HCT116 (cell line): ENCODE measurements around the gene SEZ6. TPM values are rescaled to one million over a fixed set of nuclear protein-coding genes. Genes with fewer than 3 reads are reported as not detected.

Source experiments
- ATAC-seq: fragments of 200-7000 bp; cut with Tn5 transposase; 2 replicates; pipeline ENCODE4 v1.9.1; 2020; ENCODE audit warnings: mild to moderate bottlenecking, moderate library complexity
- BruUV-seq: library from RNA; stranded (reverse); fragments of 400-500 nt; replicated peaks from 2 replicates; lab custom pipeline; 2021; lab: Mats Ljungman, UMichigan
- CTCF ChIA-PET: fragments of 300-600 bp; sonication (Branson Sonifier 250); formaldehyde crosslinking; loops from one replicate; lab custom pipeline; 2021; ENCODE audit warnings: antibody characterized with exemption; lab: Charles Lee
- POLR2A ChIA-PET: fragments of 300-600, 350-600 bp; sonication (Branson Sonifier 250); formaldehyde crosslinking; loops from one replicate; lab custom pipeline; 2021; ENCODE audit warnings: antibody characterized with exemption; lab: Charles Lee
- RAD21 ChIA-PET, 2 experiments: fragments of 300-600 bp; sonication (Branson Sonifier 250); formaldehyde crosslinking; loops; one replicate each; lab custom pipeline; 2023; ENCODE audit warnings: low total read pairs in 2 of 2; ENCODE audit not compliant: uncharacterized antibody in 2 of 2, unreplicated experiment in 2 of 2, low non-redundant PET in 1 of 2; lab: Charles Lee
- DNase-seq: peaks from one replicate; pipeline ENCODE4 v3.0.0-alpha.2; 2010; ENCODE audit warnings: low read depth, low spot score
- H2AFZ ChIP-seq: fragments of 200-600 bp; shearing (Covaris generic), sonication (generic); 2 replicates; pipeline ENCODE4 v1.6.1; 2017; ENCODE audit warnings: low read depth, mixed run types, mixed read lengths, antibody characterized with exemption, low read length; ENCODE audit not compliant: poor library complexity, severe bottlenecking
- H3K27ac ChIP-seq: 2 replicates; pipeline ENCODE4 v1.5.1; 2012; ENCODE audit warnings: low read depth, low read length
- H3K27me3 ChIP-seq: fragments of 200-600 bp; sonication (generic); 2 replicates; pipeline ENCODE4 v1.6.1; 2016; ENCODE audit warnings: mixed run types, low read length, mixed read lengths; ENCODE audit not compliant: insufficient read depth
- H3K36me3 ChIP-seq, 2 experiments: fragments of 200-500 bp in 1 of 2; fragments of 200-600 bp in 1 of 2; sonication (Bioruptor generic) in 1 of 2; sonication (generic) in 1 of 2; 2 replicates each; pipeline versions ENCODE4 v1.5.1 to v1.6.1; 2014 to 2016; ENCODE audit warnings: low read length in 2 of 2, inconsistent platforms in 1 of 2, mixed read lengths in 1 of 2, mixed run types in 1 of 2; ENCODE audit not compliant: insufficient read depth in 2 of 2, control insufficient read depth in 1 of 2
- H3K4me1 ChIP-seq, 2 experiments: fragments of 200-600 bp in 1 of 2; sonication (generic) in 1 of 2; 2 replicates each; pipeline versions ENCODE4 v1.5.1 to v1.6.1; 2012 to 2017; ENCODE audit warnings: low read length in 2 of 2, inconsistent platforms in 1 of 2, mild to moderate bottlenecking in 1 of 2, mixed read lengths in 1 of 2, mixed run types in 1 of 2, moderate library complexity in 1 of 2; ENCODE audit not compliant: insufficient read depth in 2 of 2, control insufficient read depth in 1 of 2
- H3K4me2 ChIP-seq: fragments of 200-600 bp; sonication (generic); 2 replicates; pipeline ENCODE4 v1.6.1; 2017; ENCODE audit warnings: mixed run types, low read length, mixed read lengths
- H3K4me3 ChIP-seq, 2 experiments: fragments of 200-600 bp in 1 of 2; sonication (generic) in 1 of 2; replicated peaks in 1 of 2; 2 replicates each; pipeline ENCODE4 v1.5.1; 2011 to 2016; ENCODE audit warnings: low read length in 2 of 2, control low read depth in 1 of 2, low read depth in 1 of 2, mild to moderate bottlenecking in 1 of 2, mixed read lengths in 1 of 2, mixed run types in 1 of 2
- H3K79me2 ChIP-seq: fragments of 200-600 bp; sonication (generic); 2 replicates; pipeline ENCODE4 v1.6.1; 2017; ENCODE audit warnings: mild to moderate bottlenecking, mixed run types, low read length, moderate library complexity, mixed read lengths; ENCODE audit not compliant: insufficient read depth
- H3K9ac ChIP-seq: fragments of 200-600 bp; sonication (generic); 2 replicates; pipeline ENCODE4 v1.6.1; 2016; ENCODE audit warnings: low read length, mixed read lengths
- H3K9me2 ChIP-seq: fragments of 200-600 bp; sonication (generic), shearing (Covaris generic); 2 replicates; pipeline ENCODE4 v1.6.1; 2017; ENCODE audit warnings: mixed run types, mild to moderate bottlenecking, moderate library complexity; ENCODE audit not compliant: insufficient read depth
- H3K9me3 ChIP-seq, 2 experiments: fragments of 200-500 bp in 1 of 2; fragments of 200-600 bp in 1 of 2; sonication (Bioruptor generic) in 1 of 2; sonication (generic) in 1 of 2; 2 replicates each; pipeline ENCODE4 v1.6.1; 2014 to 2017; ENCODE audit warnings: low read length in 2 of 2, mixed read lengths in 2 of 2, inconsistent platforms in 1 of 2, low read depth in 1 of 2, mild to moderate bottlenecking in 1 of 2, mixed run types in 1 of 2, moderate library complexity in 1 of 2; ENCODE audit not compliant: control insufficient read depth in 1 of 2, insufficient read depth in 1 of 2
- H4K20me1 ChIP-seq: fragments of 200-600 bp; sonication (generic), shearing (Covaris generic); 2 replicates; pipeline ENCODE4 v1.6.1; 2017; ENCODE audit warnings: mixed run types, mild to moderate bottlenecking, moderate library complexity; ENCODE audit not compliant: insufficient read depth
- CEBPB ChIP-seq: IDR thresholded peaks from 2 replicates; pipeline ENCODE4 v1.6.1; 2012; ENCODE audit warnings: low read depth
- CTCF ChIP-seq, 3 experiments: fragments of 200-600 bp in 1 of 3; sonication (generic) in 1 of 3; IDR thresholded peaks in 2 of 3; conservative IDR thresholded peaks in 1 of 3; 2 replicates each; pipeline ENCODE4 v1.5.1; 2012 to 2017; ENCODE audit warnings: low read depth in 2 of 3, low read length in 2 of 3, antibody characterized with exemption in 1 of 3, borderline replicate concordance in 1 of 3, control low read depth in 1 of 3, mild to moderate bottlenecking in 1 of 3, mixed read lengths in 1 of 3, mixed run types in 1 of 3, moderate library complexity in 1 of 3; ENCODE audit not compliant: insufficient read depth in 1 of 3
- EZH2 ChIP-seq: fragments of 200-600 bp; sonication (generic); IDR thresholded peaks from 2 replicates; pipeline ENCODE4 v1.6.1; 2017; ENCODE audit warnings: antibody characterized with exemption, mixed run types
- EZH2phosphoT487 ChIP-seq: fragments of 200-600 bp; IDR thresholded peaks from 2 replicates; pipeline ENCODE4 v1.6.1; 2018; ENCODE audit warnings: antibody characterized with exemption, borderline replicate concordance
- MAX ChIP-seq: IDR thresholded peaks from 2 replicates; pipeline ENCODE4 v1.6.1; 2012
- POLR2A ChIP-seq: IDR thresholded peaks from 2 replicates; pipeline ENCODE4 v1.7.0; 2011; ENCODE audit warnings: borderline replicate concordance; ENCODE audit not compliant: insufficient read depth, insufficient read length; ENCODE audit errors: extremely low read depth
- POLR2AphosphoS5 ChIP-seq: IDR thresholded peaks from 2 replicates; pipeline ENCODE4 v1.6.1; 2011; ENCODE audit warnings: mild to moderate bottlenecking, low read depth, low read length, moderate library complexity
- RAD21 ChIP-seq: IDR thresholded peaks from 2 replicates; pipeline ENCODE4 v1.6.1; 2012; ENCODE audit warnings: low read depth, mild to moderate bottlenecking
- SIN3A ChIP-seq: IDR thresholded peaks from 2 replicates; pipeline ENCODE4 v1.6.1; 2012; ENCODE audit warnings: low read depth
- YY1 ChIP-seq: IDR thresholded peaks from 2 replicates; pipeline ENCODE4 v1.6.1; 2011; ENCODE audit warnings: low read length, low read depth, moderate library complexity, mild to moderate bottlenecking; ENCODE audit not compliant: insufficient replicate concordance; ENCODE audit errors: extremely low read depth
- ZBTB33 ChIP-seq: IDR thresholded peaks from 2 replicates; pipeline ENCODE4 v1.6.1; 2011; ENCODE audit warnings: mild to moderate bottlenecking, low read length, moderate library complexity; ENCODE audit not compliant: insufficient replicate concordance; ENCODE audit errors: extremely low read depth
- ZFX ChIP-seq: fragments of 450-650 bp; IDR thresholded peaks from 2 replicates; pipeline ENCODE4 v1.6.1; 2017
- intact Hi-C: fragments of 100-400 bp; cut with micrococcal nuclease; formaldehyde crosslinking; loops from 2 replicates; pipeline ENCODE4 v1.10.0; 2022
- total RNA-seq: library from RNA; stranded (reverse); gene quantifications from one replicate; pipeline ENCODE4 v1.2.1, GENCODE V29; 2021; ENCODE audit not compliant: unreplicated experiment

Gene SEZ6
- total RNA-seq, 1 experiment from 2014 or later: 0.22 TPM

GRCh38 chr17:29037739-29038084 lies 31.9 kb upstream of the SEZ6 start (continued):
- no peak for TF ChIP-seq YY1

- no peak overlapping the region for H3K4me2 ChIP-seq
- CTCF ChIA-PET: no interaction called here
- no peaks in the 10 kb centered on the region for H4K20me1 ChIP-seq
- TF ChIP-seq POLR2AphosphoS5 (no peak), SIN3A (no peak)
- TF ChIP-seq, all 23 proteins: peak for 0
- Histone ChIP-seq H2AFZ (no peak overlapping the region), H3K4me3 (no peak overlapping the region), H3K9ac (no peak overlapping the region), H3K79me2 (no peaks in the 10 kb centered on the region), H3K36me3 (no peaks in the 10 kb centered on the region), H3K9me2 (no peaks in the 10 kb centered on the region), H3K9me3 (peaks cover 12 to 18% of the 10 kb centered on the region in 2 experiments; a peak in 2 of 4 replicates), H3K4me1 (no peaks in the 10 kb centered on the region), H3K27me3 (peaks cover 28% of the 10 kb centered on the region), H3K27ac (no peak overlapping the region)
- no TSS peak for BruUV-seq
- DNase-seq (no peak), ATAC-seq (peak; percentile 57)
- intact Hi-C loops: no loop called here
- RAD21 ChIA-PET: no interaction called here
- POLR2A ChIA-PET: no interaction called here
Measured at GRCh38 chr17:29036584-29036983, 30.8 kb upstream of the SEZ6 start.

GRCh38 chr17:29034510-29034909 lies 28.7 kb upstream of the SEZ6 start:
- H3K9me2 ChIP-seq: no peaks in the 10 kb centered on the region
- intact Hi-C loops: no loop called here
- no peak for DNase-seq
- CTCF ChIA-PET: no interaction called here
- peaks cover 39% of the 10 kb centered on the region for H3K27me3 ChIP-seq
- no peaks in the 10 kb centered on the region for H3K36me3 ChIP-seq
- no TSS peak for BruUV-seq
- H2AFZ ChIP-seq: no peak overlapping the region
- H3K4me2 ChIP-seq: no peak overlapping the region
- RAD21 ChIA-PET: no interaction called here
- POLR2A ChIA-PET: no interaction called here
- H3K9ac ChIP-seq: no peak overlapping the region
- no peak overlapping the region for H3K4me3 ChIP-seq
- H3K79me2 ChIP-seq: no peaks in the 10 kb centered on the region
- H3K4me1 ChIP-seq: no peaks in the 10 kb centered on the region
- H4K20me1 ChIP-seq: no peaks in the 10 kb centered on the region
- peaks cover 12 to 18% of the 10 kb centered on the region in 2 experiments; a peak in 2 of 4 replicates for H3K9me3 ChIP-seq
- ATAC-seq: no peak
- no peak overlapping the region for H3K27ac ChIP-seq
- TF ChIP-seq CTCF (IDR thresholded peaks at IDR 0.05 in 2 of 3, conservative IDR thresholded peaks at IDR 0.05 in 1 of 3; ENCODE audit: borderline replicate concordance in 1 of 3, insufficient read depth in 1 of 3, low read depth in 2 of 3, low read length in 2 of 3) (no peak), POLR2A (no peak), CEBPB (no peak), ZFX (no peak), EZH2 (no peak), MAX (no peak), EZH2phosphoT487 (no peak), RAD21 (no peak), YY1 (no peak), ZBTB33 (no peak)
